Measurements from ENCODE around the gene SRF.

Gene SRF

DNA sequence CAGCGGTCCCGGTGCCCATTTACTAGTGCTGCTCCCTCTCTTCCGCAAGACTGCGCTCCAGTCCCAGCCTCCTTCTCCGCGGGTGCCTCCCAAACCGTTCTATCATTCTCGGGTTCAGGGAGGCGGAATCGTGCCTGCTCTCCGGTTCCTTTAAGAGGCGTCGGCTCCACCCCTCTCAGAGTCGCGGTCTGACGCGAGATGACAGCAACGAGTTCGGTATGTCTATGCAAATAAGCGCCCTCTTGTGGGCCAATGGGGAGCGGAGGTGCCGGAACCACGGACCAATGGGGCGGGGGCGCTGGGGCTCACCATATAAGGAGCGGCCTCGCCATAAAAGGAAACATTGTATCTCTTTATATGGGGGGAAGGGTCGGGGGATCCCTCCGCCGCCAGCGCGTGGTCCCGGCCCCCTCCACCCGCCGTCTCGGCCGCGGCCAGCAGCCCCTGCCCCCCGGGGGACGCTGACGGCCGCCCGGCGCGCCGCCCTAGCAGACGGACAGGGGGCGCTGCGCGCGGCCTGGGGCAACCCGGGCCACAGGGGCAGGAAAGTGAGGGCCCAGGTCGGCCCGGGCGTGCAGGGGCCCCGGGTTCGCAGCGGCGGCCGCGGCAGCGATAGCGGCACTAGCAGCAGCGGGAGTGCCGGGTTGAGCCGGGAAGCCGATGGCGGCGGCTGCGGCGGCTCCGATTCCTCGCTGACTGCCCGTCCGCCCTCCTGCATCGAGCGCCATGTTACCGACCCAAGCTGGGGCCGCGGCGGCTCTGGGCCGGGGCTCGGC, at the start of gene SRF:
TSS of gene SRF (plus strand) at position 339 of the 776 bp plus-strand sequence. CDS start at position 727, 388 bp downstream.
- TF ChIP-seq, protein P1, sequence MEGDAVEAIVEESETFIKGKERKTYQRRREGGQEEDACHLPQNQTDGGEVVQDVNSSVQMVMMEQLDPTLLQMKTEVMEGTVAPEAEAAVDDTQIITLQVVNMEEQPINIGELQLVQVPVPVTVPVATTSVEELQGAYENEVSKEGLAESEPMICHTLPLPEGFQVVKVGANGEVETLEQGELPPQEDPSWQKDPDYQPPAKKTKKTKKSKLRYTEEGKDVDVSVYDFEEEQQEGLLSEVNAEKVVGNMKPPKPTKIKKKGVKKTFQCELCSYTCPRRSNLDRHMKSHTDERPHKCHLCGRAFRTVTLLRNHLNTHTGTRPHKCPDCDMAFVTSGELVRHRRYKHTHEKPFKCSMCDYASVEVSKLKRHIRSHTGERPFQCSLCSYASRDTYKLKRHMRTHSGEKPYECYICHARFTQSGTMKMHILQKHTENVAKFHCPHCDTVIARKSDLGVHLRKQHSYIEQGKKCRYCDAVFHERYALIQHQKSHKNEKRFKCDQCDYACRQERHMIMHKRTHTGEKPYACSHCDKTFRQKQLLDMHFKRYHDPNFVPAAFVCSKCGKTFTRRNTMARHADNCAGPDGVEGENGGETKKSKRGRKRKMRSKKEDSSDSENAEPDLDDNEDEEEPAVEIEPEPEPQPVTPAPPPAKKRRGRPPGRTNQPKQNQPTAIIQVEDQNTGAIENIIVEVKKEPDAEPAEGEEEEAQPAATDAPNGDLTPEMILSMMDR (conservative IDR thresholded peaks at IDR 0.05), result peak; percentile 84
- H3K27ac ChIP-seq, result peak within 1 kb of the TSS; percentile 92

GRCh38 chr6:43122146-43122545, 48.9 kb upstream of the SRF start:
- no peak overlapping the region for H3K27ac ChIP-seq
- TF ChIP-seq, protein P1 (conservative IDR thresholded peaks at IDR 0.05), result no peak

DNA sequence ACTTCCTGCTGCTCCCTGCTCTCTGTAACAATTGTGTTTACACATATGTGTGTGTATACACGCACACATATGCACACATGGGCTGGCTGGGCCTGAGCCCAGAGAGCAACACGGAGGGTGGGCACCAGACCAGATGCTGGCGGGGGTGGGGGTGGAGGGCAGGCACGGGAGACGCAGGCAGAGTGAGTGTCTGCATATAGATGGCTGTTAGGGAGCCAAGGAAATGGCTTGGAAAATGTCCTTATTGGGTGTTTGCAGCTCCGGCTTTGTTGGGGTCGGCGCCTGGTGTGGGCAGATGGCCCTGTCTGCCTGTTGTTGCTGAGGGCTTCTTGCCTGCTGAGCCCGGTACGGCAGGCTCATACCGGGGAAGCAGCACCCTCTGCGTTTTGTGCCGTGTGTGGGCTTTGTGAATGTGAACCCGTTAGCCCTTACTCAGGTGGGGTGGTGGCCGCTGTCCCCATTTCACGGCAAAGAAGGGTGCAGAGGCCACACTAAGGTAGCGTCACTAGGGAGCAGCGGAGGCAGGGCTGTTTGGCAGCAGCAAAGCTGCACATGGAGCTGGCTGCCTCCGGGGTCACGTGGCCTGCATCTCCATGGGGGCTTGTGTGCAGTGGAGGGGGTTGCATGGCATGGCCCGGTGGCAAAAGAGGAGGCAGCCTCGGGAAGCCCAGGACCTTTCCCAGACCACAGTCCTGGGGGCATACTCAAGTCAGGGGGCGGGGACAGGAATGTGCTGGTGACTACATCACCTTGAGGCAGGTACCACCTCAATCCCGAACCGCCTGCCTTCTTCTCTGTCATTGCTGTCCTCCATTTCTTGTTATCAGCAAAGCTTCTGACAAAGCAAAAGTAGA, 47.4 kb upstream of the SRF start:
- H3K27ac ChIP-seq, result no peak overlapping the region

GRCh38 chr6:43124481-43124880, 46.6 kb upstream of the SRF start:
- TF ChIP-seq, protein P1 (conservative IDR thresholded peaks at IDR 0.05), result no peak
- H3K27ac ChIP-seq, result no peak overlapping the region

More for the DNA sequence above, 47.4 kb upstream of the SRF start:
- TF ChIP-seq, protein P1 (conservative IDR thresholded peaks at IDR 0.05), result no peak

- TF ChIP-seq, protein P1 (conservative IDR thresholded peaks at IDR 0.05), result no peak
- no peak overlapping the region for H3K27ac ChIP-seq
Observed at GRCh38 chr6:43125119-43125518, 46.0 kb upstream of the SRF start.

DNA sequence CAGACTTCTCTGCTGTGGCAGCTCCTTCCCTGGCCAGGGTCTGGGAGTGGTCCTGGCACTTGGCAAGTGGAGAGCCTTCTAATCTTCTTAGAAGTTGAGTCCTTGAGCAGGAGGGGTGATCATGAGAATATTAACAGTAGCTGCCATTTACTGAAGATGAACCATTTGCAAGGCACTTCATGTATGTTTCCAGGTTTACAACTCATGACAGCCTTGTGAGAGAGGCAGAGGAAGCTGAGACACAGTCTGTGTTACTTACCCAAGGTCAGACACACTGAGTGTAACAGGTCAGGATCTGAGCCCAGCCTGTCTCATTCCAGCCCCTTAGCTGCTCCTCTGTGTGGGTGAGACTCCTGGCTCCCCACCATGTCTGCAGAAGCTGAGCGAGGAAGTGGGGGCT, 45.5 kb upstream of the SRF start:
- H3K27ac ChIP-seq, result no peak overlapping the region
- TF ChIP-seq, protein P1 (conservative IDR thresholded peaks at IDR 0.05), result no peak

GRCh38 chr6:43127180-43127579, 43.9 kb upstream of the SRF start:
- TF ChIP-seq, protein P1 (conservative IDR thresholded peaks at IDR 0.05), result no peak
- no peak overlapping the region for H3K27ac ChIP-seq
